ENCODE measurements around the gene AMOTL1.

AMOTL1 gene

GRCh38 chr11:94876645-94877442, 108.7 kb downstream of the AMOTL1 start:
- DNase-seq (ENCODE audit: low read depth) = peak; percentile 79
- H3K4me3 ChIP-seq (ENCODE audit: low read length) = no peak overlapping the region
- peak; percentile 51 for TF ChIP-seq CTCF (conservative IDR thresholded peaks at IDR 0.05; ENCODE audit: low read depth, low read length)

GRCh38 chr11:94877443-94878200, 109.5 kb downstream of the AMOTL1 start:
- no peak overlapping the region for H3K4me3 ChIP-seq (ENCODE audit: low read length)
- TF ChIP-seq CTCF (conservative IDR thresholded peaks at IDR 0.05; ENCODE audit: low read depth, low read length) = no peak
- DNase-seq (ENCODE audit: low read depth) = no peak

- no peak for TF ChIP-seq CTCF (conservative IDR thresholded peaks at IDR 0.05; ENCODE audit: low read depth, low read length)
- H3K4me3 ChIP-seq (ENCODE audit: low read length) = no peak overlapping the region
- no peak for DNase-seq (ENCODE audit: low read depth)
Measured at GRCh38 chr11:94879006-94879405, 110.8 kb downstream of the AMOTL1 start.

- DNase-seq (ENCODE audit: low read depth) = no peak
- TF ChIP-seq CTCF (conservative IDR thresholded peaks at IDR 0.05; ENCODE audit: low read depth, low read length) = no peak
- no peak overlapping the region for H3K4me3 ChIP-seq (ENCODE audit: low read length)
Measured at GRCh38 chr11:94880216-94880615, 112.1 kb downstream of the AMOTL1 start.

GRCh38 chr11:94882931-94883330, 114.8 kb downstream of the AMOTL1 start:
- H3K4me3 ChIP-seq (ENCODE audit: low read length) = no peak overlapping the region
- no peak for DNase-seq (ENCODE audit: low read depth)
- no peak for TF ChIP-seq CTCF (conservative IDR thresholded peaks at IDR 0.05; ENCODE audit: low read depth, low read length)

GRCh38 chr11:94883878-94884277, 115.7 kb downstream of the AMOTL1 start:
- no peak for TF ChIP-seq CTCF (conservative IDR thresholded peaks at IDR 0.05; ENCODE audit: low read depth, low read length)
- H3K4me3 ChIP-seq (ENCODE audit: low read length) = no peak overlapping the region
- DNase-seq (ENCODE audit: low read depth) = no peak
